ENCODE results near the gene TMUB2. TPM values are rescaled to one million over a fixed set of nuclear protein-coding genes. Genes with fewer than 3 reads are reported as not detected.

The TMUB2 gene
- total and polyA plus RNA-seq, 2 of the 13 experiments (the other 11 are each of a cell fraction or from before 2014, with no cell fraction given) = 26.9 to 50.8 TPM

- Histone ChIP-seq H3K27me3 (ENCODE audit: control insufficient read depth in 1 of 2, insufficient read depth in 2 of 2, low read length in 2 of 2) (peaks cover 0 to 40% of the 10 kb centered on the region in 2 experiments; a peak in 3 of 5 replicates), H3K9me3 (ENCODE audit: low read length) (no peaks in the 10 kb centered on the region), H3K4me2 (ENCODE audit: low read depth, low read length) (no peak overlapping the region), H3K79me2 (ENCODE audit: insufficient read depth, low read length) (no peaks in the 10 kb centered on the region), H3K9ac (ENCODE audit: insufficient read depth, low read depth, low read length) (no peak overlapping the region), H2AFZ (ENCODE audit: low read length) (no peak overlapping the region), H3K36me3 (replicated peaks in 1 of 2; ENCODE audit: control insufficient read depth in 1 of 2, insufficient read depth in 2 of 2, low read length in 2 of 2) (no peaks in the 10 kb centered on the region), H3K4me3 (replicated peaks in 1 of 3; ENCODE audit: insufficient read depth in 1 of 3, low read depth in 2 of 3, low read length in 3 of 3) (no peak overlapping the region), H3K27ac (ENCODE audit: extremely low read length, insufficient read depth, low read length) (no peak overlapping the region), H4K20me1 (ENCODE audit: insufficient read depth, low read length) (no peaks in the 10 kb centered on the region), H3K4me1 (ENCODE audit: insufficient read depth, low read length) (no peaks in the 10 kb centered on the region)
- ATAC-seq (no peak), FAIRE-seq (no peak), DNase-seq (ENCODE audit: low spot score) (no peak)
- POLR2A ChIA-PET = interaction anchor here (0.6 kb wide), 1 partner anchor 10 kb away, joined by 4 read pairs; no protein-coding TSS in a partner anchor
- intact Hi-C loops (cut with micrococcal nuclease; ENCODE audit: unreplicated experiment) = no loop called here
- WGBS (ENCODE audit: low lambda C conversion rate) = 15% methylated on average over 7 of the region's 7 CpGs
- no TSS peak for BruUV-seq (replicated peaks)
- in situ Hi-C loops (cut with HindIII; ENCODE audit: extremely low pct_ligation_motif_present, low pct_unique_long_range_greater_than_20kb) = no loop called here
- CTCF ChIA-PET (ENCODE audit: low intra/inter-chr PET ratio, low total read pairs) = no interaction called here
- TF ChIP-seq TOE1 (CRISPR knock-in tag; IDR thresholded peaks at IDR 0.05) (no peak), ZNF124 (CRISPR knock-in tag; IDR thresholded peaks at IDR 0.05) (no peak), SP2 (CRISPR knock-in tag; IDR thresholded peaks at IDR 0.05) (no peak), HNRNPLL (IDR thresholded peaks at IDR 0.05; ENCODE audit: low read depth, low read length, poor library complexity, severe bottlenecking) (no peak), NFIB (CRISPR knock-in tag; IDR thresholded peaks at IDR 0.05; ENCODE audit: borderline replicate concordance) (no peak), HMG20A (CRISPR knock-in tag; IDR thresholded peaks at IDR 0.05; ENCODE audit: borderline replicate concordance) (no peak), ZNF362 (CRISPR knock-in tag; IDR thresholded peaks at IDR 0.05; ENCODE audit: borderline replicate concordance) (peak; percentile 17; the same call in 1 of the 2 replicates), ARID2 (CRISPR knock-in tag; IDR thresholded peaks at IDR 0.05; ENCODE audit: borderline replicate concordance) (no peak), ZNF816 (CRISPR knock-in tag; IDR thresholded peaks at IDR 0.05; ENCODE audit: borderline replicate concordance) (no peak), FOSL2 (CRISPR knock-in tag; IDR thresholded peaks at IDR 0.05) (peak; percentile 56), PRPF4 (IDR thresholded peaks at IDR 0.05; ENCODE audit: low read depth, low read length, poor library complexity, severe bottlenecking) (no peak), ZNF33B (CRISPR knock-in tag; IDR thresholded peaks at IDR 0.05) (no peak), CENPX (CRISPR knock-in tag; IDR thresholded peaks at IDR 0.05) (no peak), ZNF468 (CRISPR knock-in tag; IDR thresholded peaks at IDR 0.05) (no peak), MTF2 (CRISPR knock-in tag; IDR thresholded peaks at IDR 0.05; ENCODE audit: borderline replicate concordance) (no peak), KAT2B (IDR thresholded peaks at IDR 0.05; ENCODE audit: borderline replicate concordance, low read depth, low read length) (peak; percentile 97)
- TF ChIP-seq, protein P1, sequence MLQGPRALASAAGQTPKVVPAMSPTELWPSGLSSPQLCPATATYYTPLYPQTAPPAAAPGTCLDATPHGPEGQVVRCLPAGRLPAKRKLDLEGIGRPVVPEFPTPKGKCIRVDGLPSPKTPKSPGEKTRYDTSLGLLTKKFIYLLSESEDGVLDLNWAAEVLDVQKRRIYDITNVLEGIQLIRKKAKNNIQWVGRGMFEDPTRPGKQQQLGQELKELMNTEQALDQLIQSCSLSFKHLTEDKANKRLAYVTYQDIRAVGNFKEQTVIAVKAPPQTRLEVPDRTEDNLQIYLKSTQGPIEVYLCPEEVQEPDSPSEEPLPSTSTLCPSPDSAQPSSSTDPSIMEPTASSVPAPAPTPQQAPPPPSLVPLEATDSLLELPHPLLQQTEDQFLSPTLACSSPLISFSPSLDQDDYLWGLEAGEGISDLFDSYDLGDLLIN (CRISPR knock-in tag; IDR thresholded peaks at IDR 0.05; ENCODE audit: borderline replicate concordance) = no peak
- TF ChIP-seq, protein P2, sequence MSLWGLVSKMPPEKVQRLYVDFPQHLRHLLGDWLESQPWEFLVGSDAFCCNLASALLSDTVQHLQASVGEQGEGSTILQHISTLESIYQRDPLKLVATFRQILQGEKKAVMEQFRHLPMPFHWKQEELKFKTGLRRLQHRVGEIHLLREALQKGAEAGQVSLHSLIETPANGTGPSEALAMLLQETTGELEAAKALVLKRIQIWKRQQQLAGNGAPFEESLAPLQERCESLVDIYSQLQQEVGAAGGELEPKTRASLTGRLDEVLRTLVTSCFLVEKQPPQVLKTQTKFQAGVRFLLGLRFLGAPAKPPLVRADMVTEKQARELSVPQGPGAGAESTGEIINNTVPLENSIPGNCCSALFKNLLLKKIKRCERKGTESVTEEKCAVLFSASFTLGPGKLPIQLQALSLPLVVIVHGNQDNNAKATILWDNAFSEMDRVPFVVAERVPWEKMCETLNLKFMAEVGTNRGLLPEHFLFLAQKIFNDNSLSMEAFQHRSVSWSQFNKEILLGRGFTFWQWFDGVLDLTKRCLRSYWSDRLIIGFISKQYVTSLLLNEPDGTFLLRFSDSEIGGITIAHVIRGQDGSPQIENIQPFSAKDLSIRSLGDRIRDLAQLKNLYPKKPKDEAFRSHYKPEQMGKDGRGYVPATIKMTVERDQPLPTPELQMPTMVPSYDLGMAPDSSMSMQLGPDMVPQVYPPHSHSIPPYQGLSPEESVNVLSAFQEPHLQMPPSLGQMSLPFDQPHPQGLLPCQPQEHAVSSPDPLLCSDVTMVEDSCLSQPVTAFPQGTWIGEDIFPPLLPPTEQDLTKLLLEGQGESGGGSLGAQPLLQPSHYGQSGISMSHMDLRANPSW (CRISPR knock-in tag; IDR thresholded peaks at IDR 0.05; ENCODE audit: borderline replicate concordance) = no peak
- TF ChIP-seq, protein P3, sequence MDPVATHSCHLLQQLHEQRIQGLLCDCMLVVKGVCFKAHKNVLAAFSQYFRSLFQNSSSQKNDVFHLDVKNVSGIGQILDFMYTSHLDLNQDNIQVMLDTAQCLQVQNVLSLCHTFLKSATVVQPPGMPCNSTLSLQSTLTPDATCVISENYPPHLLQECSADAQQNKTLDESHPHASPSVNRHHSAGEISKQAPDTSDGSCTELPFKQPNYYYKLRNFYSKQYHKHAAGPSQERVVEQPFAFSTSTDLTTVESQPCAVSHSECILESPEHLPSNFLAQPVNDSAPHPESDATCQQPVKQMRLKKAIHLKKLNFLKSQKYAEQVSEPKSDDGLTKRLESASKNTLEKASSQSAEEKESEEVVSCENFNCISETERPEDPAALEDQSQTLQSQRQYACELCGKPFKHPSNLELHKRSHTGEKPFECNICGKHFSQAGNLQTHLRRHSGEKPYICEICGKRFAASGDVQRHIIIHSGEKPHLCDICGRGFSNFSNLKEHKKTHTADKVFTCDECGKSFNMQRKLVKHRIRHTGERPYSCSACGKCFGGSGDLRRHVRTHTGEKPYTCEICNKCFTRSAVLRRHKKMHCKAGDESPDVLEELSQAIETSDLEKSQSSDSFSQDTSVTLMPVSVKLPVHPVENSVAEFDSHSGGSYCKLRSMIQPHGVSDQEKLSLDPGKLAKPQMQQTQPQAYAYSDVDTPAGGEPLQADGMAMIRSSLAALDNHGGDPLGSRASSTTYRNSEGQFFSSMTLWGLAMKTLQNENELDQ (CRISPR knock-in tag; IDR thresholded peaks at IDR 0.05; ENCODE audit: borderline replicate concordance) = no peak
Observed at GRCh38 chr17:44232061-44232460, 45.3 kb downstream of the TMUB2 start.

Data from HepG2 (cell line).